ENCODE results near the gene CFAP58.

CFAP58 gene

DNA sequence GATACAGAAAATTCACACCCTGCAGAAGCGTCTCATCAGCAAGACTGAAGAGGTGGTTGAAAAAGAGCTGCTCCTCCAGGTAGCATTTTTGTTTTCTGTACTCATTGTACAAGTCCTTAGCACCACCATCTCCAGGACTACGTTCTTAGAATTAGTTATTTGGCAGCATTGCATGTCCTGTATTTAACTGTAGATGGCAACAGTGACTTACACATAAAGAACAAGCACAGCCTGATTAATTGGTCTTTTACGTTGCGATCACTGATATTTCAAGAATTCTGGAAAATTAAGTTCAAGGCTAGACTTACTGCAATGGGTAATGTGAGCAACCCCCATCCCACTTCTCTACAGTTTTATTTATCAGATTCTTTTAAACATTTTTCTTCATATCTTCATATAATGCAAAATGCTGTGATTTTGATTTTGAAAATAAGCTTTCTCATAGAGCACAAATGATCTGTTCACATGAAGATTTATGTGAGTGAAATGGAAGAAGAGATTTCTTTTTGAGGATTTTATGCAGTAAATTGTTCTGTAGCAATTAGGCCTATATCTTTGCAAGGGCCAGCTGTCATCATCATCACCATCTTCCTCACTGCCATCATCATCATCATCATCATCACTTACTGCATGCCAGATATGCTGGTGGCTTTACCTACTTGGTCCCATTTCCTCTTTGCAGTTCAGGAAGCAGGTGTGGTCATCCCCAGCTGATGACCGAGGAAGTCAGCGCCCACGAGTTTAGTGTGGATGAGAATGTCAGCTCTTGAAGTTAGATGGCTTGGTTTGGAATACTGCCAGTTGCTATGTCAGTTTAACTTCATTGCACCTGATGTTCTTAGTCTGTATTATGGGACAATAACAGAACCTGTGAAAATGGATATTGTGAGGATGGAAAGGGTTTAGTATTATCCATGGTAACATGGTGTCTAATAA is 53.4 kb downstream of the CFAP58 start:
- TF ChIP-seq, protein P1, sequence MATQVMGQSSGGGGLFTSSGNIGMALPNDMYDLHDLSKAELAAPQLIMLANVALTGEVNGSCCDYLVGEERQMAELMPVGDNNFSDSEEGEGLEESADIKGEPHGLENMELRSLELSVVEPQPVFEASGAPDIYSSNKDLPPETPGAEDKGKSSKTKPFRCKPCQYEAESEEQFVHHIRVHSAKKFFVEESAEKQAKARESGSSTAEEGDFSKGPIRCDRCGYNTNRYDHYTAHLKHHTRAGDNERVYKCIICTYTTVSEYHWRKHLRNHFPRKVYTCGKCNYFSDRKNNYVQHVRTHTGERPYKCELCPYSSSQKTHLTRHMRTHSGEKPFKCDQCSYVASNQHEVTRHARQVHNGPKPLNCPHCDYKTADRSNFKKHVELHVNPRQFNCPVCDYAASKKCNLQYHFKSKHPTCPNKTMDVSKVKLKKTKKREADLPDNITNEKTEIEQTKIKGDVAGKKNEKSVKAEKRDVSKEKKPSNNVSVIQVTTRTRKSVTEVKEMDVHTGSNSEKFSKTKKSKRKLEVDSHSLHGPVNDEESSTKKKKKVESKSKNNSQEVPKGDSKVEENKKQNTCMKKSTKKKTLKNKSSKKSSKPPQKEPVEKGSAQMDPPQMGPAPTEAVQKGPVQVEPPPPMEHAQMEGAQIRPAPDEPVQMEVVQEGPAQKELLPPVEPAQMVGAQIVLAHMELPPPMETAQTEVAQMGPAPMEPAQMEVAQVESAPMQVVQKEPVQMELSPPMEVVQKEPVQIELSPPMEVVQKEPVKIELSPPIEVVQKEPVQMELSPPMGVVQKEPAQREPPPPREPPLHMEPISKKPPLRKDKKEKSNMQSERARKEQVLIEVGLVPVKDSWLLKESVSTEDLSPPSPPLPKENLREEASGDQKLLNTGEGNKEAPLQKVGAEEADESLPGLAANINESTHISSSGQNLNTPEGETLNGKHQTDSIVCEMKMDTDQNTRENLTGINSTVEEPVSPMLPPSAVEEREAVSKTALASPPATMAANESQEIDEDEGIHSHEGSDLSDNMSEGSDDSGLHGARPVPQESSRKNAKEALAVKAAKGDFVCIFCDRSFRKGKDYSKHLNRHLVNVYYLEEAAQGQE (IDR thresholded peaks at IDR 0.05; ENCODE audit: insufficient read depth in 1 of 2, low read depth in 2 of 2, low read length in 2 of 2), result no peak
- TF ChIP-seq SIN3A (IDR thresholded peaks at IDR 0.05; ENCODE audit: borderline replicate concordance, insufficient read depth, low read length) (no peak), POLR2AphosphoS5 (IDR thresholded peaks at IDR 0.05; ENCODE audit: low read depth, low read length) (no peak), FOXP2 (optimal IDR thresholded peaks at IDR 0.05; ENCODE audit: borderline replicate concordance, extremely low read depth, extremely low read length, insufficient read depth) (no peak), TAF1 (IDR thresholded peaks at IDR 0.05; ENCODE audit: borderline replicate concordance, insufficient read depth, low read length) (no peak)

DNA sequence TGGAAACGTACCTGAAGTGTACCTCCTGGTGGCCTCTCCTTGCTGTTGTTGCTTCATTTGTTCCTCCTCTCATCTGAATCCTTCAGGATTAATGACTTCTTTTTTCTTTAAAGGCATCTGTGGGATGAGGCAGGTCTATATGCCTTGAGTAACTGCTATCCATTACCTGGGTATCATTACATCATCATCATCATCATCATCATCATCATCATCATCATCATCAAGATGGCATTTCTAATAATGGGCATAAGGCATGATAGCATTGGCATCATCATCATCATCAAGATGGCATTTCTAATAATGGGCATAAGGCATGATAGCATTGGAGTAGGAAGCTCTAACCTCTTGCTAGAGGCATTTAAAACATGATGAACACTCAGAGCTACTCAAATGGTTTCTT is 59.9 kb downstream of the CFAP58 start:
- TF ChIP-seq FOXP2 (optimal IDR thresholded peaks at IDR 0.05; ENCODE audit: borderline replicate concordance, extremely low read depth, extremely low read length, insufficient read depth) (no peak), SIN3A (IDR thresholded peaks at IDR 0.05; ENCODE audit: borderline replicate concordance, insufficient read depth, low read length) (no peak), POLR2AphosphoS5 (IDR thresholded peaks at IDR 0.05; ENCODE audit: low read depth, low read length) (no peak)
- TF ChIP-seq, protein P1 (IDR thresholded peaks at IDR 0.05; ENCODE audit: insufficient read depth in 1 of 2, low read depth in 2 of 2, low read length in 2 of 2), result no peak

DNA sequence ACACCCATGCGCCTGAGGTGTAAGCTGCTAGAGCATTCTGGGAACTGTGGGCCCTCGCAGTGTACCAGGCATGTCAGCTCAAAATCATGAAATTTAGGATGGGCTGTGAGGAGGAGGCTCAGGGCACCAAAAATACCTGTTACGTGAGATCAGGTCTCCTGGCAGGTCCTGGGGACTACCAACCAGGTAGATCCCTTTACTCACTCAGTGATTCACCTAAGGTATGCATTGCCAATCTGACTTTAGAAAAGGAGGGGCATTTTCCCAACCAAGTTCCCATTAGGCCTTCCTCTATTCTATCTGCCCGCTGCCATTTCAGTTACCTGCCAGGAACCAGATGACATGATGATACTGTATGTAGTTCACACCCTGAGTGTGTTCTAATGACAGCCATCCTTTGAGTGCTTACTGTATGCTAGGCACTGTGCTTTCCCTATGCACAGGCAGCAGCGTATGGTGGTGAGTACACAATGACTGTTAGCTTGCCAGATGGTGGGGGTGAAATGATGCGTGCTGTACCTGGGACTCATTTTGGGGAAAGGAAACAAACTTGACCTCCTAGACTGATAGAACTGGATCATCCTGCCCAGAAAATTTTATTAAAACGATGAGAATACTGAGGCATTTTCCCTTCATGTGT is 62.0 kb downstream of the CFAP58 start:
- TF ChIP-seq TAF1 (IDR thresholded peaks at IDR 0.05; ENCODE audit: borderline replicate concordance, insufficient read depth, low read length) (no peak), SIN3A (IDR thresholded peaks at IDR 0.05; ENCODE audit: borderline replicate concordance, insufficient read depth, low read length) (no peak), POLR2AphosphoS5 (IDR thresholded peaks at IDR 0.05; ENCODE audit: low read depth, low read length) (no peak), FOXP2 (optimal IDR thresholded peaks at IDR 0.05; ENCODE audit: borderline replicate concordance, extremely low read depth, extremely low read length, insufficient read depth) (no peak)
- TF ChIP-seq, protein P1 (IDR thresholded peaks at IDR 0.05; ENCODE audit: insufficient read depth in 1 of 2, low read depth in 2 of 2, low read length in 2 of 2), result no peak

DNA sequence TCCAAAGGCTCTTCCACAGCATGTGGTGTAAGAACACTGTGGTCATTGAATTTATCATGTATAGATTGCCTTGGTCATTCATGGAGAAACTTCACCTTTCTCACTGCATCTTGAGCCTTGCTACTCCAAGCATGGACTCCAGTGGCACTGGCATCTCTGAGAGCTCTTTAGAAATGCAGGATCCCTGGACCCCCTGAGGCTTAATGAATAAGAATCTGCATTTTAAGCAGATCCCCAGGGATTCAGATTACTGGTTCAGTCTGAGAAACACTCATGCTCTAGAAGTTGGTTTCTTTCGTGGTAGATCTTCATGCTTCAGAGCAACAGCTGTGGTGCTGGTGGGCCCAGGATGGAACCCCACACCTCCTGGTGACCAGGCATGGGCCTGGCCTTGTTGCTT is 63.2 kb downstream of the CFAP58 start:
- TF ChIP-seq TAF1 (IDR thresholded peaks at IDR 0.05; ENCODE audit: borderline replicate concordance, insufficient read depth, low read length) (no peak), POLR2AphosphoS5 (IDR thresholded peaks at IDR 0.05; ENCODE audit: low read depth, low read length) (no peak)

DNA sequence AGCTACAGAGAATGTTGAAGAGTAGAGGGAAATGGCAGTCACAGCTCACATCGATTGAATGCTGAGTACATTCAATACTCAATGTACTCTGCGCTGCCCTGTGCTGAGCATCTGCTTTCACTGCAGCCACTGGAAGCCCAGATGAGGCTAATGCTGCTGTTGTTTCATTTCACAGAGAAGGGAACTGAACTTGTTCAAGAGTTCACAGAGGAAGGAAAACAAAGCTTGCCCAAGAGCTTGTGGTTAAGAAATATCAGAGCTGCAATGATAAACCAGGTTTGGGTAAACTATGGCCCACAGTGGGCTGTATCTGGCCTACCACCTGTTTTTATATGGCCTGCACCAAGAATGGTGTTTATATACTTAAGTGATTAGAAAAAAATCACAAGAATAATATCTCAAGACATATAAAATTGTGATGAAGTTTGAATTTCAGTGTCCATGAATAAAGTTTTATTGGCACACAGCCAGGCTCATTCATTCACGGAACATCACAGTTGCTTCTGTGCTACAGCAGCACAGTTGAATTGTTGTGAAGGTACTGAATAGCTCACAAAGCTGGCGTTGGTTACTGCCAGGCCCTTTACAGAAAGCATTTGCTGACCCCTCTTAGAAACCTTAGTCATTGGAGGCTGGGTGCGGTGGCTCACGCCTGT is 64.1 kb downstream of the CFAP58 start:
- TF ChIP-seq TAF1 (IDR thresholded peaks at IDR 0.05; ENCODE audit: borderline replicate concordance, insufficient read depth, low read length) (no peak), SIN3A (IDR thresholded peaks at IDR 0.05; ENCODE audit: borderline replicate concordance, insufficient read depth, low read length) (no peak), FOXP2 (optimal IDR thresholded peaks at IDR 0.05; ENCODE audit: borderline replicate concordance, extremely low read depth, extremely low read length, insufficient read depth) (no peak), POLR2AphosphoS5 (IDR thresholded peaks at IDR 0.05; ENCODE audit: low read depth, low read length) (no peak)
- TF ChIP-seq, protein P1 (IDR thresholded peaks at IDR 0.05; ENCODE audit: insufficient read depth in 1 of 2, low read depth in 2 of 2, low read length in 2 of 2), result no peak
